Endothelial cell of umbilical vein (primary cell): Measurements from ENCODE around the gene TAS2R41. TPM values are rescaled to one million over a fixed set of nuclear protein-coding genes. Genes with fewer than 3 reads are reported as not detected.

Experiments used
- BruUV-seq: library from RNA; stranded (reverse); fragments of 400-500 nt; replicated peaks from 2 replicates; lab custom pipeline; 2021; lab: Mats Ljungman, UMichigan
- CTCF ChIA-PET: fragments of 300-600, 350-600 bp; sonication (Branson Sonifier 250); formaldehyde crosslinking; loops from one replicate; lab custom pipeline; 2021; ENCODE audit warnings: antibody characterized with exemption, inconsistent platforms; lab: Charles Lee
- POLR2A ChIA-PET: fragments of 300-600, 350-600 bp; sonication (Branson Sonifier 250); formaldehyde crosslinking; loops from one replicate; lab custom pipeline; 2021; ENCODE audit warnings: antibody characterized with exemption, inconsistent platforms; lab: Charles Lee
- DNase-seq: peaks from one replicate; pipeline ENCODE4 v3.0.0-alpha.2; 2011; ENCODE audit warnings: low read depth, low spot score
- FAIRE-seq: peaks from 2 replicates; lab custom pipeline; 2011; peaks lifted over from hg19 to GRCh38; lab: Jason Lieb, UNC
- H2AFZ ChIP-seq: 2 replicates; pipeline ENCODE4 v1.6.0; 2012; ENCODE audit warnings: low read depth, low read length, control low read depth, inconsistent platforms
- H3K27ac ChIP-seq: 2 replicates; pipeline ENCODE4 v1.5.1; 2011; ENCODE audit warnings: low read depth, mild to moderate bottlenecking, control low read depth, low read length, moderate library complexity; ENCODE audit not compliant: insufficient read depth
- H3K27me3 ChIP-seq, 2 experiments: 2 replicates each; pipeline versions ENCODE4 v1.6.0 to v1.6.1; 2011; ENCODE audit warnings: low read length in 2 of 2, mixed read lengths in 1 of 2; ENCODE audit not compliant: control insufficient read depth in 2 of 2, insufficient read depth in 2 of 2
- H3K36me3 ChIP-seq, 2 experiments: 2 replicates in 1 of 2; 3 replicates in 1 of 2; pipeline ENCODE4 v1.5.1; 2011; ENCODE audit warnings: low read length in 2 of 2, mild to moderate bottlenecking in 1 of 2, moderate library complexity in 1 of 2; ENCODE audit not compliant: control insufficient read depth in 2 of 2, insufficient read depth in 2 of 2; ENCODE audit errors: extremely low read depth in 1 of 2
- H3K4me1 ChIP-seq: 3 replicates; pipeline ENCODE4 v1.5.1; 2011; ENCODE audit warnings: mild to moderate bottlenecking, low read length; ENCODE audit not compliant: control insufficient read depth, insufficient read depth; ENCODE audit errors: extremely low read depth
- H3K4me2 ChIP-seq: 2 replicates; pipeline ENCODE4 v1.6.1; 2011; ENCODE audit warnings: low read length, control low read depth, mixed read lengths; ENCODE audit not compliant: insufficient read depth
- H3K4me3 ChIP-seq, 3 experiments: fragments of 200-600 bp in 1 of 3; sonication (generic), shearing (Covaris generic) in 1 of 3; replicated peaks in 1 of 3; 2 replicates each; pipeline ENCODE4 v1.5.1; 2011 to 2016; ENCODE audit warnings: control low read depth in 3 of 3, low read length in 3 of 3, mild to moderate bottlenecking in 2 of 3, inconsistent platforms in 1 of 3, low read depth in 1 of 3, moderate library complexity in 1 of 3; ENCODE audit not compliant: insufficient read depth in 1 of 3
- H3K79me2 ChIP-seq: 2 replicates; pipeline ENCODE4 v1.6.0; 2012; ENCODE audit warnings: low read length, inconsistent platforms; ENCODE audit not compliant: control insufficient read depth, insufficient read depth
- H3K9ac ChIP-seq: replicated peaks from 2 replicates; pipeline ENCODE3; 2011; ENCODE audit warnings: low read length, control low read depth; ENCODE audit not compliant: insufficient read depth; ENCODE audit errors: extremely low read depth
- H3K9me1 ChIP-seq: replicated peaks from 3 replicates; pipeline ENCODE4 v1.6.0; 2011; ENCODE audit warnings: mild to moderate bottlenecking, low read length; ENCODE audit not compliant: control insufficient read depth, insufficient read depth; ENCODE audit errors: extremely low read depth
- H3K9me3 ChIP-seq: replicated peaks from 2 replicates; pipeline ENCODE4 v1.5.1; 2012; ENCODE audit warnings: low read length, inconsistent platforms; ENCODE audit not compliant: control insufficient read depth, insufficient read depth
- H4K20me1 ChIP-seq: replicated peaks from 2 replicates; pipeline ENCODE3; 2011; ENCODE audit warnings: mild to moderate bottlenecking, low read length; ENCODE audit not compliant: control insufficient read depth, insufficient read depth; ENCODE audit errors: extremely low read depth
- GATA2 ChIP-seq: IDR thresholded peaks from 2 replicates; pipeline ENCODE4 v1.7.0; 2011; ENCODE audit warnings: low read depth, mild to moderate bottlenecking, moderate library complexity, mixed read lengths, low read length; ENCODE audit not compliant: insufficient read length, insufficient read depth
- MYC ChIP-seq: IDR thresholded peaks from one replicate; pipeline ENCODE4 v1.6.1; 2011; ENCODE audit warnings: mild to moderate bottlenecking, low read depth, low read length
- POLR2A ChIP-seq: IDR thresholded peaks from 2 replicates; pipeline ENCODE4 v1.6.1; 2012; ENCODE audit warnings: low read depth, mild to moderate bottlenecking, control low read depth, low read length
- dilution Hi-C: fragments of 300-500 bp; cut with MboI; formaldehyde crosslinking; loops from one replicate; pipeline ENCODE4 v1.15.0; 2019; ENCODE audit warnings: low sequenced_read_pairs; ENCODE audit not compliant: extremely low pct_ligation_motif_present
- intact Hi-C: fragments of 100-400 bp; cut with micrococcal nuclease; formaldehyde crosslinking; loops from one replicate; pipeline ENCODE4 v1.10.0; 2022
- polyA plus RNA-seq, 4 experiments: library from polyadenylated mRNA; depleted of rRNA in 3 of 4; stranded (reverse) in 3 of 4; unstranded in 1 of 4; fragments of >200 nt; gene quantifications; 2 replicates each; pipeline versions ENCODE4 v1.2.1 to v1.2.3, GENCODE V29; 2011 to 2012; ENCODE audit warnings: missing spikeins in 1 of 4
- total RNA-seq: library from RNA; stranded (reverse); gene quantifications from 2 replicates; pipeline ENCODE4 v1.2.3, GENCODE V29; 2021

Gene TAS2R41
- total and polyA plus RNA-seq, 2 donors (not counting 3 experiments of a cell fraction or from before 2014, with no cell fraction given) = not detected

DNA sequence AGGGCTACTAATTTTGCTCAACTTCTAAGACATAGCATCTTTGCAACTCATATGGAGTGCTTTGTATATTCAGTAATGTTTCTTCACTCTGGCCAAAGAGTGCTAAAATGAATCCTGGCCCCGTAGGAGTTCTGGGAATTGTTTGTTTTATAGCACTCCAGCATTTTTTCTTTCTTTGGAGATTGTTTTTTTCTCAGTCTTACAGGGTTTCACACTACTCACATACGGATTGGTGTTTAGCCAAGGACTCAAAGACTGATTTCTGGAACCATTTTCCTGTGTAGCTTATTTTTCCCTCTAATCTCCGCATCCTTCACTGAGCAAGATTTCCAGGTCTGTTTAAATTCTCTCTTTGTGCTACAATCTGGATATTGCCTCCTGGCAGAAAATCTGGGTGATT is 6.4 kb downstream of the TAS2R41 start:
- no peak for FAIRE-seq
- ChIA-PET CTCF (no interaction called here), POLR2A (no interaction called here)
- no peaks in the 10 kb centered on the region for H3K27me3 ChIP-seq
- no peaks in the 10 kb centered on the region for H3K36me3 ChIP-seq
- H3K27ac ChIP-seq = no peak overlapping the region
- H3K79me2 ChIP-seq = no peaks in the 10 kb centered on the region
- H3K4me3 ChIP-seq = no peak overlapping the region
- H4K20me1 ChIP-seq = no peaks in the 10 kb centered on the region
- H3K4me1 ChIP-seq = peaks cover 3% of the 10 kb centered on the region
- no peaks in the 10 kb centered on the region for H3K9me3 ChIP-seq
- no peaks in the 10 kb centered on the region for H3K9me1 ChIP-seq
- dilution Hi-C loops = no loop called here
- intact Hi-C loops = no loop called here
- no peak overlapping the region for H3K4me2 ChIP-seq
- peak overlapping the region; percentile 19 for H2AFZ ChIP-seq
- BruUV-seq = no TSS peak
- TF ChIP-seq MYC = no peak
- TF ChIP-seq GATA2 = no peak
- no peak for DNase-seq
- no peak overlapping the region for H3K9ac ChIP-seq

- intact Hi-C loops (no loop called here), dilution Hi-C loops (no loop called here)
- Histone ChIP-seq H3K4me3 (no peak overlapping the region), H4K20me1 (no peaks in the 10 kb centered on the region), H3K36me3 (no peaks in the 10 kb centered on the region), H3K9me3 (no peaks in the 10 kb centered on the region), H3K4me1 (peaks cover 3% of the 10 kb centered on the region), H3K9ac (no peak overlapping the region), H3K9me1 (no peaks in the 10 kb centered on the region), H2AFZ (no peak overlapping the region), H3K4me2 (no peak overlapping the region), H3K27me3 (no peaks in the 10 kb centered on the region), H3K79me2 (no peaks in the 10 kb centered on the region), H3K27ac (no peak overlapping the region)
- no TSS peak for BruUV-seq
- ChIA-PET CTCF (interaction anchor here (1.2 to 2.0 kb wide), 2 partner anchors 68 to 245 kb away, joined by 3 to 4 read pairs; no protein-coding TSS in a partner anchor), POLR2A (no interaction called here)
- no peak for FAIRE-seq
- TF ChIP-seq POLR2A = no peak
- DNase-seq = no peak
Measured at GRCh38 chr7:143485094-143485493, 7.4 kb downstream of the TAS2R41 start.
